ENCODE results near the gene FAM53B.

DNA sequence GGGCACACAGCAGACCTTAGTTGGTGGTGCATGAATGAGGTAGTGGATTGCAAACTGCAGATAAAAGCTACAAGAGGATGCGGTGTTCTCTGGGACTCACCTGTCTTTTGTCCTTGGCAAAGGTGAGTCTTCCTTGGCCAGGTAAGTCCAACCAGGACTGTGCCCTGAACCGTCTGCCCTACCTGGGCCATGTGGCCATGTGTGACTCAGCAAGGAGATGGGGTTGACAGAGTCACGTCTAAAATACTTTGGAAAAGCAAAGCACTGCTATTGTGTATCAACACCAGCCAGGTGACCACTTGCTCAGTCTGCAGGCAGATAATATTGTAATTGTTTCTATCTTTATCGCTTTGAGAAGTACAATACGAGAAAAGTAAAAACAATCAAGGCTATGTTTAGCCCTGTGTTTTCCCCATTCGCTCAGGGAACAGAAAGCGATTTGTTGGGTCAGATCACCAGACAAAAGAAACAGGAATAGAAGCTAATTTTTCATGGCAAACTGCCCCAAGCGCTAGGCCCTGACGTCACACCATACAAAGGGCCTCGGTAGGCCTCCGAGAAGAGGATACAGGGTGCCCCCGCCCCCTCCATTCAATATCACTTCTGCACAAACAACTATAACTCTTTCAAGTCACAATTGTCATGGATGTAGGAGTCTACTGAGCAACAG, 57.3 kb downstream of the FAM53B start:
- TF ChIP-seq, protein P1, sequence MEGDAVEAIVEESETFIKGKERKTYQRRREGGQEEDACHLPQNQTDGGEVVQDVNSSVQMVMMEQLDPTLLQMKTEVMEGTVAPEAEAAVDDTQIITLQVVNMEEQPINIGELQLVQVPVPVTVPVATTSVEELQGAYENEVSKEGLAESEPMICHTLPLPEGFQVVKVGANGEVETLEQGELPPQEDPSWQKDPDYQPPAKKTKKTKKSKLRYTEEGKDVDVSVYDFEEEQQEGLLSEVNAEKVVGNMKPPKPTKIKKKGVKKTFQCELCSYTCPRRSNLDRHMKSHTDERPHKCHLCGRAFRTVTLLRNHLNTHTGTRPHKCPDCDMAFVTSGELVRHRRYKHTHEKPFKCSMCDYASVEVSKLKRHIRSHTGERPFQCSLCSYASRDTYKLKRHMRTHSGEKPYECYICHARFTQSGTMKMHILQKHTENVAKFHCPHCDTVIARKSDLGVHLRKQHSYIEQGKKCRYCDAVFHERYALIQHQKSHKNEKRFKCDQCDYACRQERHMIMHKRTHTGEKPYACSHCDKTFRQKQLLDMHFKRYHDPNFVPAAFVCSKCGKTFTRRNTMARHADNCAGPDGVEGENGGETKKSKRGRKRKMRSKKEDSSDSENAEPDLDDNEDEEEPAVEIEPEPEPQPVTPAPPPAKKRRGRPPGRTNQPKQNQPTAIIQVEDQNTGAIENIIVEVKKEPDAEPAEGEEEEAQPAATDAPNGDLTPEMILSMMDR (IDR thresholded peaks at IDR 0.05), result no peak
- TF ChIP-seq ELF1 (IDR thresholded peaks at IDR 0.05), result no peak
- TF ChIP-seq RFX5 (IDR thresholded peaks at IDR 0.05; ENCODE audit: low read length), result no peak
- TF ChIP-seq TEAD4 (IDR thresholded peaks at IDR 0.05; ENCODE audit: borderline replicate concordance, insufficient read depth), result no peak
